Adipocyte (in vitro differentiated cells): ENCODE results near the gene SLC39A3.
"Not testable (repeated sequence)": the region's sequence is repeated elsewhere in the genome, so short reads cannot be mapped to it uniquely, and the experiment has no call there.

Experiments
- DNase-seq: peaks from one replicate; pipeline ENCODE4 v3.0.0-alpha.2; 2015; ENCODE audit warnings: low read depth
- H3K27me3 ChIP-seq: replicated peaks from 2 replicates; pipeline ENCODE4 v1.7.0; 2013; ENCODE audit warnings: mild to moderate bottlenecking, low read length, moderate library complexity; ENCODE audit not compliant: control insufficient read depth, insufficient read depth
- H3K36me3 ChIP-seq: 2 replicates; pipeline ENCODE4 v1.7.0; 2013; ENCODE audit warnings: low read length, mild to moderate bottlenecking, moderate library complexity; ENCODE audit not compliant: control insufficient read depth, insufficient read depth, severe bottlenecking
- H3K4me1 ChIP-seq: 2 replicates; pipeline ENCODE4 v1.7.0; 2013; ENCODE audit warnings: mild to moderate bottlenecking, low read length, moderate library complexity; ENCODE audit not compliant: control insufficient read depth, insufficient read depth
- H3K4me3 ChIP-seq: 2 replicates; pipeline ENCODE4 v1.7.0; 2013; ENCODE audit warnings: mild to moderate bottlenecking, low read length, moderate library complexity
- H3K9ac ChIP-seq: 2 replicates; pipeline ENCODE4 v1.7.0; 2013; ENCODE audit warnings: mild to moderate bottlenecking, low read length, moderate library complexity
- H3K9me3 ChIP-seq: 2 replicates; pipeline ENCODE4 v1.7.0; 2013; ENCODE audit warnings: mild to moderate bottlenecking, low read length, moderate library complexity; ENCODE audit not compliant: control insufficient read depth

The SLC39A3 gene

GRCh38 chr19:2717638-2718541 lies 21.9 kb downstream of the SLC39A3 start:
- no peaks in the 10 kb centered on the region for H3K27me3 ChIP-seq
- H3K36me3 ChIP-seq: no peaks in the 10 kb centered on the region
- no peak overlapping the region for H3K4me3 ChIP-seq
- peaks cover 5% of the 10 kb centered on the region for H3K4me1 ChIP-seq
- H3K9me3 ChIP-seq: peaks cover 11% of the 10 kb centered on the region
- DNase-seq: no peak
- no peak overlapping the region for H3K9ac ChIP-seq

- Histone ChIP-seq H3K36me3 (no peaks in the 10 kb centered on the region), H3K27me3 (no peaks in the 10 kb centered on the region), H3K9me3 (peaks cover 11% of the 10 kb centered on the region), H3K4me1 (no peaks in the 10 kb centered on the region), H3K4me3 (no peak overlapping the region), H3K9ac (no peak overlapping the region)
- no peak for DNase-seq
Measured at GRCh38 chr19:2716722-2717637, 22.8 kb downstream of the SLC39A3 start.

GRCh38 chr19:2716275-2716650 lies 23.6 kb downstream of the SLC39A3 start:
- no peak for DNase-seq
- Histone ChIP-seq H3K4me3 (no peak overlapping the region), H3K9me3 (peaks cover 11% of the 10 kb centered on the region), H3K4me1 (no peaks in the 10 kb centered on the region), H3K36me3 (no peaks in the 10 kb centered on the region), H3K27me3 (no peaks in the 10 kb centered on the region), H3K9ac (no peak overlapping the region)

GRCh38 chr19:2715470-2716274 lies 24.1 kb downstream of the SLC39A3 start:
- H3K9ac ChIP-seq: no peak overlapping the region
- DNase-seq: no peak
- H3K27me3 ChIP-seq: no peaks in the 10 kb centered on the region
- H3K9me3 ChIP-seq: peaks cover 11% of the 10 kb centered on the region
- H3K36me3 ChIP-seq: no peaks in the 10 kb centered on the region
- H3K4me1 ChIP-seq: no peaks in the 10 kb centered on the region
- H3K4me3 ChIP-seq: no peak overlapping the region

GRCh38 chr19:2714531-2715269 lies 25.1 kb downstream of the SLC39A3 start:
- H3K9me3 ChIP-seq: peaks cover 11% of the 10 kb centered on the region
- H3K4me1 ChIP-seq: no peaks in the 10 kb centered on the region
- H3K9ac ChIP-seq: no peak overlapping the region
- H3K36me3 ChIP-seq: no peaks in the 10 kb centered on the region
- no peak overlapping the region for H3K4me3 ChIP-seq
- no peak for DNase-seq
- no peaks in the 10 kb centered on the region for H3K27me3 ChIP-seq

GRCh38 chr19:2714102-2714501 lies 25.7 kb downstream of the SLC39A3 start:
- H3K27me3 ChIP-seq, H3K4me1 ChIP-seq, H3K36me3 ChIP-seq, H3K4me3 ChIP-seq, DNase-seq, H3K9ac ChIP-seq: not testable (repeated sequence)
- H3K9me3 ChIP-seq: peaks cover 11% of the 10 kb centered on the region

- not testable (repeated sequence) for H3K4me3 ChIP-seq, DNase-seq, H3K9ac ChIP-seq, H3K27me3 ChIP-seq, H3K36me3 ChIP-seq, H3K4me1 ChIP-seq
- H3K9me3 ChIP-seq: peaks cover 11% of the 10 kb centered on the region
Measured at GRCh38 chr19:2713170-2713569, 26.6 kb downstream of the SLC39A3 start.

GRCh38 chr19:2711875-2712205 lies 28.0 kb downstream of the SLC39A3 start:
- H3K9me3 ChIP-seq: peaks cover 11% of the 10 kb centered on the region
- no peak for DNase-seq
- no peak overlapping the region for H3K4me3 ChIP-seq
- no peak overlapping the region for H3K9ac ChIP-seq
- H3K36me3 ChIP-seq: no peaks in the 10 kb centered on the region
- no peaks in the 10 kb centered on the region for H3K4me1 ChIP-seq
- no peaks in the 10 kb centered on the region for H3K27me3 ChIP-seq

- Histone ChIP-seq H3K36me3 (no peaks in the 10 kb centered on the region), H3K9me3 (peaks cover 11% of the 10 kb centered on the region), H3K9ac (no peak overlapping the region), H3K4me3 (no peak overlapping the region), H3K4me1 (no peaks in the 10 kb centered on the region), H3K27me3 (no peaks in the 10 kb centered on the region)
- DNase-seq: no peak
Measured at GRCh38 chr19:2711172-2711874, 28.5 kb downstream of the SLC39A3 start.

- no peak for DNase-seq
- Histone ChIP-seq H3K36me3 (no peaks in the 10 kb centered on the region), H3K9ac (no peak overlapping the region), H3K4me3 (no peak overlapping the region), H3K9me3 (no peaks in the 10 kb centered on the region), H3K27me3 (peaks cover 25% of the 10 kb centered on the region), H3K4me1 (no peaks in the 10 kb centered on the region)
Measured at GRCh38 chr19:2706251-2706650, 33.6 kb downstream of the SLC39A3 start.
